ENCODE measurements around the gene B3GALT5.

The B3GALT5 gene

DNA sequence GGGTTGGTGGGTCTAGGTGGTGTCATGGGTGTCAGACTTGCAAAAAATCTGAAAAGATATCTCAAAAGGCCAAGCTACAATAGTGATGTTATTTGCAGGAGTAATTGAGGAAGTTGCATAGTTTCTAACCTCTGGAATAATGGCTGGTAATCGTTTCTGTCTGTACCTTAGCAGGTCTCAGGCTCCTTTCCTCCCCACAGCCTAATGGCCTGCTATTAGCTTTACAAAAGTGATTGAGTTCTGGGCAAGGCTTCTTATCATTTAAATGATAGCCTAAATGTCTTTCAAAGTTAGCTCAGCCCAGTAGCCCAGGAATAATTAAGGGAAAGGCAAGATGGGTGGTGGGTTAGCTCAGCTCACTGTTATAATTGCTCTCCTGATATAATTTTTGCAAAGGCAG lies 94.6 kb downstream of the B3GALT5 start:
- DNase-seq = no peak

DNA sequence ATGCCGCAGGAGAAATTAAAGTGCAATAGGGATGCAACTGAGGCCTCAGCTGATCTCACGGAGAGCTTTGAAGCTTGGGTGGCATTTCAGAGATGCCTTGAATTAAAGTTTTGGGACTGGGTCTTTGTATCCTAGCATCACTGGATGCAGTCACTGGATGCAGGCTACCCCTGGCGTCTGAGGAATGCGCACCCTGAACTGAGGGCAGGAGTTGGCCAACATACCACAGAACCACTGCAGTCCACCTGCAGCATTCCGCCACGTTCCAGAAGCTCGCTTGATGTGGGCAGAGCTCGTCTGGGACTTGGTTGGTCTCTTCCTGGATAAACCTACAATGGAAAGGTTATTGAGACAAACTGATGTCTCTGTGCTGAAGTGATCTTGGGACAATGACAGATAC lies 98.1 kb downstream of the B3GALT5 start:
- DNase-seq = no peak

DNA sequence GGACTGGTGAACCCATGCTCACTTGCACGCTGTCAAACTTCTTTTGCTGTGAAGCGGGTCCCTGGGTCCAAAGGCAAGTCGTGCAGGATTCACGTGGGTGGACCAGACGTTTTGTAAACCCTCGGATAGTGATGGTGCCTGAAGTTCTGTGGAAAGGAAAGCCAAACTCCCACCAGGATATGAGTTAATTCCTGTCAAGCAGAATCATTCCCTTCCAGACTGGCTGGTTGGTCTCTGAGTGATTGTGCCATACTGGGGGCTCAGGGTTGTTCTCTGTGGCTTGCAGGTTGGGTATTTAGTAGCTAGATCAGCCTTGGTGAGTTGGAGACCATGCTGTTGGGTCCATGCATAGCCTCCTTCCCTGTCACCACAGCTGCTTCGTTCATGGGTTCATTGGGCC lies 99.5 kb downstream of the B3GALT5 start:
- DNase-seq = no peak

DNA sequence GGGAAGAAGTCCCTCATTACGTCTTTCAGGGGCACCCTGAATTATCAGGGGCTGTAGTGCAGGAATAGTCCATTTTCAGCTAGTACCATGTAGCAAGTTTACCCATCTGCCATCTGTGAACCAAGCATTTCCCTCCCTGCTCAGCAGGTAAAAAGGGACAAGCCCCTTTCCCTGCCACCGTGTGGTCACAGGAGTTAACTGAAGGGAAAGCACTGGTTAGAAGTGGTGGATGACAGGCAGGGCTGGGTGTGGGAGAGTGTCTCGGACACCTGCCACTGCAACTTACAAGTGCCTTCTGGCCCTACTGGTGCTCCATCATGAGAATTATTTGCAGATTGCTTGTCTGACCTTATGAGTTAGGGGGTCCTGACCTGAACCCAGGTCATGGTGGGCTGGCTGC lies 100.2 kb downstream of the B3GALT5 start:
- no peak for DNase-seq

DNA sequence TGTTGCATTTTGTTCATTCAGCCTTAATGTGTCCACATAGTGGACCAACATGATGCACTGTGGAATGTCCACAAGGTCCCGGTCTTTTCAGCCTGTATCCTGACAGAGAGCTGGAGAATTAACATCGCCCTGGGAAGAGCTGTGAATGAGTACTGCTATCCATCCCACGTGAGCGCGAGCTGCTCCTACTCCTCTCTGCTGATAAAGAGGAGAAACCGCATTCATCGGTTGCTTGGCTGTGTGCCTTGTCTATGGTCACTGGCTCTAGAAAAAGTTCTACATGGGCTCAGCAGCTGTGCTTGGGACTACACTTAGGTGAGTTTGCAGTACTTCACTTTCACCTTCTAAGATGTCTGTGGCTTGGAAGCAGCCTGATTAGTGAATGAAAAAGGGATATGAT lies 101.2 kb downstream of the B3GALT5 start:
- DNase-seq = no peak

DNA sequence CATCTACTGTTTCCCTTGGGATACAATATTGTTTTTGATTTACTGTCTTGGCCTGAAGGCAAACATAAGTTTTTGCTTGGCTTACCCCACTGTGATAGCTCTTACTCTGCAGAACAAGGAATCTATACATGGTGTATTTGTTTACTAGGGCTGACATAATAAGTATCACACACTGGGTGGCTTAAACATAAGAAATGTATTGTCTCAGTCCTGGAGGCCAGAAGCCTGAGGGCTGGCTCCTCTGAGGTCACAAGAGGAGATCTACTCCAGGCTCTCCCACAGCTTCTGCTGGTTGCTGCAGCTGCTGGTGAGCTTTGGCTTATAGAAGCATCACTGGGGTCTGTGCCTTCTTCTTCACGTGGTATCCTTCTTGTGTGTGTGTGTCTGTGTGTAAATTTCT lies 101.6 kb downstream of the B3GALT5 start:
- no peak for DNase-seq

DNA sequence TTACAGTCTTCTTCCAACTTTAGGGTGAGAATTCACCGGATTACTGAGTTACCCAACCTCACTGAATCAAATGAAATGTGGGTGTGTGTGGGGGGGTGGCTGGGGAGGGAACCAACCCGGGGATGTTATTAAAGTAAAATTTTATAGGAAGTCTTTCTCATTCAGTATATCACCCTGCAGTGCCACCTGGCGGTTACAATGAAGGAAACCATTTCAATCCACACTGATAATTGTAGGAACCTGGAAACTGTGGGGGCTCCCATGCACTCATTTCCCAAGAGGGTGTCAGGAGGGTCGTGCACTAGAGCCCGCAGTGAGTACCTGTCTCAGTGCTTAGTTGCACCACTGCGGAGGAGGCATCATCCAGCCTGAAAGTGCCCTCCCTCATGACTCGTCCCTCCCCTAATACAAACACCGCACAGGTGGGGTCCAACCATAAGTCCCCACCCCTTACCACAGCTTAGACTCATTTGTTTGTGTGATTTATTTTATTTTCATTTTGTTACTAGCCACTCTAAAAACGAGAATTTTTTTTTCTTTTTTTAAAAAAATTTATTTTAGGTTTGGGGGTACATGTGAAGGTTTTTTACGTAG lies 103.2 kb downstream of the B3GALT5 start:
- DNase-seq = peak in 1 of 2 experiments; percentile 54

DNA sequence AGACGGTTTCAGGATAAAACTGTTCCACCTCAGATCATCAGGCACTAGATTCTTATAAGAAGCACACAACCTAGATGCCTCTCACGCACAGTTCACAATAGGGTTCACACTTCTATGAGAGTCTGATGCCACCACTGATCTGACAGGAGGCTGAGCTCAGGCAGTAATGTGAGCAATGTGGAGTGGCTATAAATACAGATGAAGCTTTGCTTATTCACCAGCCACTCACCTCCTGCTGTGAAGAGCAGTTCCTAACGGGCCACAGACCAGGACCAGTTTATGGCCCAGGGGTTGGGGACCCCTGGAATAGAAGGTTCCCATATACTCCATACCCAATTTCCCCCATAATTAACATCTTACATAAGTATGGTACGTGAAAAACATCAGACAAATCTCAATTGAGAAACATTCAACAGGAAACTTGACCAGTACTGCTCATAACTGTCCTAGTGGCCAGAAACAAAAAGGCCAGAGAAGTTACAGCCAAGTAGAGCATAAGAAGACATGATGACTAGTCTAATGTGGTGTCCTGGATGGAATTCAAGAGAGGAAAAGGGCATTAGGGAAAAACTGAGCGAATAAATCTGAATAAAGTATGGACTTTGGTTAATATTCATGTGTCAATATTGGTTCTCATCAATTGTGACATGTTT lies 107.5 kb downstream of the B3GALT5 start:
- DNase-seq = no peak

DNA sequence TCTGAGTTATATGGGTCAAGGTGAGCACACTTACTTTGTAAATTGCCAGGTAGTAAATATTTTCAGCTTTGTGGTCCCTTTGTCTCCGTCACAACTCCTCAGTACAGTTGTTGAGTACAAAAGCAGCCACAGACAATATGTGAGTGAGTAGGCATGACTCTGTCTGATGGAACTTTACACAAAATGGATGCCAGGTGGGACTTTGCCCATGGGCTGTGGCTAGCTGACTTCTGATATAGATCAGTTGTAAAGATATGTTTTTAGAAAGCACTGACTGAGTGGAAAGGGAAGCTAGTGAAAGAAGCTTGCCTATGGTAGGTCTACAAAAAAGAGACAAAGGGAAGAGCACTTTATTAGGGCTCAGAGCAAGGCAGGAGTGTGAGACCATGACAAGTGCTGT lies 109.1 kb downstream of the B3GALT5 start:
- no peak for DNase-seq
